ENCODE results near the gene GIPC3.

DNA sequence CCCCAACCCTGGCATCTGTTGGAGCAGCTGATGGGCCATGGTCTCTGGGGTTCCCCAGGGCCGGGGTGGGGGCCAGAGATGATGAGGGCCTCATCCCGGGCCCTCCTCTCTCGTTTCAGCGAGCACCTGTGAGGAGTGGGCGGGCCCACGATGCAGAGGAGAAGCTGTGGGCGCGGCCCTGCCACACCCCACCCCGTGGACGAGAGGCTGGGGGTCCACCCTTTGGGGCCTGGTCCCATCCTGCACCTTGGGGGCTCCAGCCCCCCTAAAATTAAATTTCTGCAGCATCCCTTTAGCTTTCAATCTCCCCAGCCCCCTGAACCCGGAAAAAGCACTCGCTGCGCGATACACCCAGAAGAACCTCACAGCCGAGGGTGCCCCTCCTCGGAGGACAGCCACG is 6.9 kb upstream of the GIPC3 start:
- TF ChIP-seq, protein P1, sequence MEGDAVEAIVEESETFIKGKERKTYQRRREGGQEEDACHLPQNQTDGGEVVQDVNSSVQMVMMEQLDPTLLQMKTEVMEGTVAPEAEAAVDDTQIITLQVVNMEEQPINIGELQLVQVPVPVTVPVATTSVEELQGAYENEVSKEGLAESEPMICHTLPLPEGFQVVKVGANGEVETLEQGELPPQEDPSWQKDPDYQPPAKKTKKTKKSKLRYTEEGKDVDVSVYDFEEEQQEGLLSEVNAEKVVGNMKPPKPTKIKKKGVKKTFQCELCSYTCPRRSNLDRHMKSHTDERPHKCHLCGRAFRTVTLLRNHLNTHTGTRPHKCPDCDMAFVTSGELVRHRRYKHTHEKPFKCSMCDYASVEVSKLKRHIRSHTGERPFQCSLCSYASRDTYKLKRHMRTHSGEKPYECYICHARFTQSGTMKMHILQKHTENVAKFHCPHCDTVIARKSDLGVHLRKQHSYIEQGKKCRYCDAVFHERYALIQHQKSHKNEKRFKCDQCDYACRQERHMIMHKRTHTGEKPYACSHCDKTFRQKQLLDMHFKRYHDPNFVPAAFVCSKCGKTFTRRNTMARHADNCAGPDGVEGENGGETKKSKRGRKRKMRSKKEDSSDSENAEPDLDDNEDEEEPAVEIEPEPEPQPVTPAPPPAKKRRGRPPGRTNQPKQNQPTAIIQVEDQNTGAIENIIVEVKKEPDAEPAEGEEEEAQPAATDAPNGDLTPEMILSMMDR (IDR thresholded peaks at IDR 0.05): no peak
- no peak for TF ChIP-seq POLR2A (IDR thresholded peaks at IDR 0.05)
